MG63 (cell line): Measurements from ENCODE around the gene NSG1. TPM values are rescaled to one million over a fixed set of nuclear protein-coding genes. Genes with fewer than 3 reads are reported as not detected.
"Not testable (repeated sequence)": the region's sequence is repeated elsewhere in the genome, so short reads cannot be mapped to it uniquely, and the experiment has no call there.

Source experiments
- DNase-seq: peaks from one replicate; pipeline ENCODE4 v3.0.0-alpha.2; 2020
- H3K27me3 ChIP-seq: fragments of 250-450 bp; sonication (Bioruptor Pico); 2 replicates; pipeline ENCODE4 v1.5.1; 2020; ENCODE audit warnings: mild to moderate bottlenecking, moderate library complexity
- H3K36me3 ChIP-seq: fragments of 250-450 bp; sonication (Bioruptor Pico); 2 replicates; pipeline ENCODE4 v1.5.1; 2020; ENCODE audit warnings: mild to moderate bottlenecking, moderate library complexity
- H3K4me3 ChIP-seq: fragments of 250-450 bp; sonication (Bioruptor Pico); 2 replicates; pipeline ENCODE4 v1.5.1; 2020; ENCODE audit warnings: mild to moderate bottlenecking, moderate library complexity
- H3K9me3 ChIP-seq: fragments of 250-450 bp; sonication (Bioruptor Pico); 2 replicates; pipeline ENCODE4 v1.5.1; 2020; ENCODE audit warnings: mild to moderate bottlenecking, moderate library complexity
- total RNA-seq: library from RNA; depleted of rRNA; stranded (reverse); fragments of >200 nt; shearing (Covaris generic); gene quantifications from 2 replicates; pipeline ENCODE4 v1.2.3, GENCODE V29; 2014; ENCODE audit warnings: low replicate concordance

Gene NSG1
- total RNA-seq, 1 experiment from 2014 or later = not detected

- no peak for DNase-seq
- Histone ChIP-seq H3K9me3 (no peaks in the 10 kb centered on the region), H3K4me3 (no peak overlapping the region), H3K27me3 (no peaks in the 10 kb centered on the region), H3K36me3 (no peaks in the 10 kb centered on the region)
These were observed 33.5 kb downstream of the NSG1 start for GRCh38 chr4:4420421-4420820.

- Histone ChIP-seq H3K36me3 (no peaks in the 10 kb centered on the region), H3K4me3 (no peak overlapping the region), H3K27me3 (no peaks in the 10 kb centered on the region), H3K9me3 (no peaks in the 10 kb centered on the region)
- no peak for DNase-seq
These were observed 34.5 kb downstream of the NSG1 start for GRCh38 chr4:4421356-4421755.

- H3K27me3 ChIP-seq, H3K4me3 ChIP-seq, H3K36me3 ChIP-seq, H3K9me3 ChIP-seq, DNase-seq: not testable (repeated sequence)
These were observed 35.2 kb downstream of the NSG1 start for GRCh38 chr4:4422117-4422516.

GRCh38 chr4:4422856-4423499 is 36.1 kb downstream of the NSG1 start:
- no peaks in the 10 kb centered on the region for H3K9me3 ChIP-seq

GRCh38 chr4:4423706-4424498 is 37.0 kb downstream of the NSG1 start:
- no peaks in the 10 kb centered on the region for H3K9me3 ChIP-seq
- no peaks in the 10 kb centered on the region for H3K27me3 ChIP-seq
- no peak overlapping the region for H3K4me3 ChIP-seq
- no peaks in the 10 kb centered on the region for H3K36me3 ChIP-seq
- no peak for DNase-seq

More at GRCh38 chr4:4422856-4423499, 36.1 kb downstream of the NSG1 start:
- Histone ChIP-seq H3K36me3 (no peaks in the 10 kb centered on the region), H3K4me3 (no peak overlapping the region), H3K27me3 (no peaks in the 10 kb centered on the region)
- no peak for DNase-seq

- Histone ChIP-seq H3K27me3 (no peaks in the 10 kb centered on the region), H3K9me3 (no peaks in the 10 kb centered on the region), H3K4me3 (no peak overlapping the region), H3K36me3 (no peaks in the 10 kb centered on the region)
- no peak for DNase-seq
These were observed 37.7 kb downstream of the NSG1 start for GRCh38 chr4:4424499-4425115.

DNA sequence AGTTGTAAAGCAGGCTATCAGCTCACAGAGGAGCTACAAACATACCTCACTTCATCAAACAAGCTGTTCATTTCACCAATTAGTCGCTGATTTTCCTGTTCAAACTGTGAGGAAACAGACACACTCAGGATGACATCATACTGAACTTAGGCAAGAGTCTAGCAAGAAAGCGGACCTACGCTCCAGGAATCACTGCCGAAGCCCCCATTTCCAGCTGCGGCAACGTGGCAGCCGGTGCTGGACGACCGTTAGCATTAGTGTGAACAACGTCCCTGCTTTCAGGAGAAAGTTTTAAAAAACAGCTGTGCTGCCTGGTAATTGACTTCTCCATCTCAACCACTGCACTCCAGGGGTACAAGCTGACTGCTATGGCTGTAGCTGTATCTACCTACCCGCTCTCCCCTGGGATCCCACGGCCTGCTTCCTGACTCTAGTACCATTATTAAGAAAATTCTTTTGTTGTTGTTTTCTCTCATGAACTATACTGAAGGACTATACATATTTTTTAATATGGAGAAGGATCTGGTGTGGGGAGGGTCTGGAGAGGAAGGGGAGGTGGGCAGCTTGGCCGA is 38.3 kb downstream of the NSG1 start:
- H3K27me3 ChIP-seq = no peaks in the 10 kb centered on the region
- no peaks in the 10 kb centered on the region for H3K36me3 ChIP-seq
- H3K9me3 ChIP-seq = no peaks in the 10 kb centered on the region
- H3K4me3 ChIP-seq = no peak overlapping the region
- DNase-seq = no peak

DNA sequence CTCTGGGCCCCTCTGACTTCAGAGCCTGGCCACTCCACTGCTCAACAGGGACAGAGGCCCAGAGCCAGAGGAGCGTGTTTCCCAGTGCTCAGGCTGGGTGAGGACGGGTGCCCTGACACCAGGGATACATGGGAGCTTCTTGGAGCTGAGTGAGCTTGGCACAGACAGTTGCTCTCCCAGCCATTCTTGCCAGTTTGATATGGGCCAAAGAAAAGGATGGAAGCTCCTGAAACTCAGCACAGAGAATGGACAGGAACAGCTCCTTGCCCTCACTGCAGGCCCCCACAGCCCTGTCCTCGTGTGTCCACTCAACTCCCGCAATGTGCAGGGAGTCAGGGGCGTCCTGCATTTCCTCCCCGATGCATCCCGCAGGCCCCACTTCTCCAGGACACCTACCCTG is 38.8 kb downstream of the NSG1 start:
- H3K9me3 ChIP-seq = no peaks in the 10 kb centered on the region
- no peak overlapping the region for H3K4me3 ChIP-seq
- H3K36me3 ChIP-seq = no peaks in the 10 kb centered on the region
- no peak for DNase-seq
- H3K27me3 ChIP-seq = no peaks in the 10 kb centered on the region

GRCh38 chr4:4426511-4427120 is 39.7 kb downstream of the NSG1 start:
- no peaks in the 10 kb centered on the region for H3K36me3 ChIP-seq

GRCh38 chr4:4427121-4427870 is 40.4 kb downstream of the NSG1 start:
- Histone ChIP-seq H3K27me3 (no peaks in the 10 kb centered on the region), H3K9me3 (no peaks in the 10 kb centered on the region), H3K36me3 (no peaks in the 10 kb centered on the region), H3K4me3 (no peak overlapping the region)
- no peak for DNase-seq

More at GRCh38 chr4:4426511-4427120, 39.7 kb downstream of the NSG1 start:
- Histone ChIP-seq H3K27me3 (no peaks in the 10 kb centered on the region), H3K9me3 (no peaks in the 10 kb centered on the region), H3K4me3 (no peak overlapping the region)
- DNase-seq = no peak

GRCh38 chr4:4427886-4428285 is 41.0 kb downstream of the NSG1 start:
- DNase-seq = no peak
- no peak overlapping the region for H3K4me3 ChIP-seq
- no peaks in the 10 kb centered on the region for H3K36me3 ChIP-seq
- no peaks in the 10 kb centered on the region for H3K9me3 ChIP-seq
- H3K27me3 ChIP-seq = no peaks in the 10 kb centered on the region

- H3K4me3 ChIP-seq = no peak overlapping the region
- H3K36me3 ChIP-seq = no peaks in the 10 kb centered on the region
- no peak for DNase-seq
- H3K9me3 ChIP-seq = no peaks in the 10 kb centered on the region
- H3K27me3 ChIP-seq = no peaks in the 10 kb centered on the region
These were observed 42.3 kb downstream of the NSG1 start for GRCh38 chr4:4428966-4429875.

DNA sequence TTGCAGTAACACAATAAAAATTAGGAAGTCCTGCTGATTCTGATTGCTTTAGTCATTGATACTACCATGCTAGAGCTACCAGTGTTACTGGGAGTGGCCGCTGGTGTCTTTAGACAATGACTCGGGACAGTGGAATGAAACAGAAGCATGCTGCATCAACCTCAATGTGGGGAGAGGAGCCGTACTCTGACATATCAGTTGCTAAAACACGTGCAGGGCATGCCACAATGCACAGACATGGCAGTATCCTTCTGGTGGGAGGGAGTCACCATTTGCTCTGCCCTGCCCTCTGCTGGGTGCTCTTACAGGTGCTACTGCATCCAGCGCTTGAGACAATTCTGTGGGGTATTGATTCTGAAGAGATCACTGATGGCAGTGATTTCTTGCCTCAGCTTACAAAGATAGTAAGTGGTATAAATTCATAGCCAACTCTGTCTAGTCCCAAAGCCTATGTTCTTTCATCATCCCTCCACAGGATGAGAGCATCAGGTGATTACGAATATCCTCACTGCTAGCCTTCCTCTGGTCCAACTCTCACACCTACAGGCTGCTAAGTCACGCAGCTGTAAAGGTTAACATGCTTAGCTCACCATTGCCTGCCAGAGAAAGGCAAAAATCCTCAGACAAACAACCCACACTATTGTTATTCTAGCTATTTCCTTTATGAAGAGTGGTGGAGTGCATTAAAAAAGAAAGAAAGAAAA is 43.7 kb downstream of the NSG1 start:
- H3K9me3 ChIP-seq = no peaks in the 10 kb centered on the region
- H3K27me3 ChIP-seq = no peaks in the 10 kb centered on the region

DNA sequence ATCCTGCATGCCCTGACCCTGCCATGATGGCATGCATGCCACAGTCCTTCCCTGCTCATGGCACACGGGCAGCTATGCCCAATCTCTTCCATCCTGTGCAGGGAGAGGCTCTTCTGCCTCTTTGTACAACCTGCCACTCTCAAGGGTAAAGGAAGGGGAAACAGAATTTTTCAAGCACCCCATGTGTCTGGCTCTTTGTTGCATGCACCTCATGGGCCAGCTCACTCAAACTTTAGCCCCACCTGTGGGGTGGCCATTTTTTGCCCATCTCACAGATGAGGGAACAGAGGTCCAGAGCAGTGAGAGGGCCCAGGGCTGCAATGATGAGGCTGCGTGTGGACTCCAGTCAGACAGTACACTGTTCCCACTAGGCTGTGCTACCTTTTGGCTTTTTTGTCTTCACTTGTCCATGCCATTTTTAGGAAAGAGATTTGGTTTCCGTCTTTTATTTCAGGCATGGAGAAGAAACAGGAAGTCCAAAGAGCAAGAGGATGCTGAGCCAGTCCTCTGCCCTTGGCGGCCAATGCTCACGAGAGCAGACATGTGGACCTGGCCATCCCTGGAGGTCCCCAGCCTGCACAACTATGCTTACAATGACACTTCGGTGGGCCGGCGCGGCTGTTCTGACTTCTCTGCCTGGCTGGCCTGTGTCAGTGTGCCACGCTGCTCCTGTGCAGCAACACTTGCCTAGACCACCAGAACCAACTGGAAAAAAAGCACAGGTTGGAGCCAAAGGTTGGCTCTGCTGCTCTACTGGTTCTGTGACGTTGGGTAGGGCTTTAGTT is 45.6 kb downstream of the NSG1 start:
- Histone ChIP-seq H3K4me3 (no peak overlapping the region), H3K27me3 (no peaks in the 10 kb centered on the region), H3K36me3 (no peaks in the 10 kb centered on the region), H3K9me3 (no peaks in the 10 kb centered on the region)
- no peak for DNase-seq

More for the DNA sequence above, 43.7 kb downstream of the NSG1 start:
- peak; percentile 46 for DNase-seq
- no peaks in the 10 kb centered on the region for H3K36me3 ChIP-seq
- no peak overlapping the region for H3K4me3 ChIP-seq
